NT2/D1 (cell line): ENCODE results near the gene SARNP.

Experiments used
- YY1 ChIP-seq: IDR thresholded peaks from 2 replicates; pipeline ENCODE4 v1.6.1; 2011; ENCODE audit not compliant: insufficient read length, insufficient read depth
- ZNF274 ChIP-seq: IDR thresholded peaks from 2 replicates; pipeline ENCODE4 v1.6.1; 2011; ENCODE audit warnings: mild to moderate bottlenecking, low read depth, low read length

DNA sequence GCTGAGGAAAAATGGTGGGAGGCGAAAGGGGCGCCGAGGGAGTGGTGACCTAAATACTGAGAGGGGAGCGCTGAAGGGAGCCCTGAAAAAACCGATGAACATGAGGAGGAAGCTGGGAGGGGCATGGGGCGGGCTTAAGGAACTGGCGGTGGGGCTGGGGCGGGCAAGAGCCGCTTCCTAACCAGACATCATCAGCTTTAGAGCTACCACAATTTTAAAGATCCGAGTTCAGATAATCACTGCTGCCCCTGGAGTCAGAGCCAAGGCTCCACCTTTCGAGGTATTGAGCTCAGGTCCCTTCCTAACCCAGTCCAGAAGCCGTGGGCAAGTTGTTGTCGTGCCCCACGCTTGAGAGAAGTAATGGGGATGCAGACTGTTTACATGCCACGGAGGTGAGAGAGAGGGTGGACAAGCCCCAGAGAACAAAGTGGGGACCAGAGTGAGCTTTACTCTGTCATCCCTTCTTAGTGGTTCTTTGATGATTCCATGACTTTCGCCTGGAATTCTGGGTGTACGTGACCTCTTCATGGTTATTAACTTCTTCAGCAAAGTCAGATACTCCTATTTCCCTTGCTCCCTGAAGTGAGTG lies 710 bp upstream of the SARNP start:
- TF ChIP-seq ZNF274, result no peak
- no peak for TF ChIP-seq YY1
